MM.1S (cell line): ENCODE results near the gene FLYWCH1.

Experiments used
- EZH2 ChIP-seq: fragments of 300-600 bp; sonication (generic); optimal IDR thresholded peaks from 2 replicates; pipeline ENCODE3; 2017; ENCODE audit warnings: low read depth, mild to moderate bottlenecking, antibody characterized with exemption, low read length, mixed read lengths
- EZH2phosphoT487 ChIP-seq: fragments of 300-600 bp; sonication (generic); IDR thresholded peaks from 2 replicates; pipeline ENCODE4 v1.6.1; 2018; ENCODE audit warnings: antibody characterized with exemption, low read length
- TF ChIP-seq, protein P1 (sequence below): fragments of 300-600 bp; sonication (generic); IDR thresholded peaks from 2 replicates; pipeline ENCODE4 v1.5.1; 2016; ENCODE audit warnings: antibody characterized with exemption, low read length, mixed read lengths

- TF ChIP-seq, protein P1, sequence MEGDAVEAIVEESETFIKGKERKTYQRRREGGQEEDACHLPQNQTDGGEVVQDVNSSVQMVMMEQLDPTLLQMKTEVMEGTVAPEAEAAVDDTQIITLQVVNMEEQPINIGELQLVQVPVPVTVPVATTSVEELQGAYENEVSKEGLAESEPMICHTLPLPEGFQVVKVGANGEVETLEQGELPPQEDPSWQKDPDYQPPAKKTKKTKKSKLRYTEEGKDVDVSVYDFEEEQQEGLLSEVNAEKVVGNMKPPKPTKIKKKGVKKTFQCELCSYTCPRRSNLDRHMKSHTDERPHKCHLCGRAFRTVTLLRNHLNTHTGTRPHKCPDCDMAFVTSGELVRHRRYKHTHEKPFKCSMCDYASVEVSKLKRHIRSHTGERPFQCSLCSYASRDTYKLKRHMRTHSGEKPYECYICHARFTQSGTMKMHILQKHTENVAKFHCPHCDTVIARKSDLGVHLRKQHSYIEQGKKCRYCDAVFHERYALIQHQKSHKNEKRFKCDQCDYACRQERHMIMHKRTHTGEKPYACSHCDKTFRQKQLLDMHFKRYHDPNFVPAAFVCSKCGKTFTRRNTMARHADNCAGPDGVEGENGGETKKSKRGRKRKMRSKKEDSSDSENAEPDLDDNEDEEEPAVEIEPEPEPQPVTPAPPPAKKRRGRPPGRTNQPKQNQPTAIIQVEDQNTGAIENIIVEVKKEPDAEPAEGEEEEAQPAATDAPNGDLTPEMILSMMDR, result no peak
- TF ChIP-seq EZH2 (no peak), EZH2phosphoT487 (no peak)
Observed at GRCh38 chr16:2973605-2974318, 62.0 kb downstream of the FLYWCH1 start.
